ENCODE measurements around the gene ADRA2A.

Gene ADRA2A

DNA sequence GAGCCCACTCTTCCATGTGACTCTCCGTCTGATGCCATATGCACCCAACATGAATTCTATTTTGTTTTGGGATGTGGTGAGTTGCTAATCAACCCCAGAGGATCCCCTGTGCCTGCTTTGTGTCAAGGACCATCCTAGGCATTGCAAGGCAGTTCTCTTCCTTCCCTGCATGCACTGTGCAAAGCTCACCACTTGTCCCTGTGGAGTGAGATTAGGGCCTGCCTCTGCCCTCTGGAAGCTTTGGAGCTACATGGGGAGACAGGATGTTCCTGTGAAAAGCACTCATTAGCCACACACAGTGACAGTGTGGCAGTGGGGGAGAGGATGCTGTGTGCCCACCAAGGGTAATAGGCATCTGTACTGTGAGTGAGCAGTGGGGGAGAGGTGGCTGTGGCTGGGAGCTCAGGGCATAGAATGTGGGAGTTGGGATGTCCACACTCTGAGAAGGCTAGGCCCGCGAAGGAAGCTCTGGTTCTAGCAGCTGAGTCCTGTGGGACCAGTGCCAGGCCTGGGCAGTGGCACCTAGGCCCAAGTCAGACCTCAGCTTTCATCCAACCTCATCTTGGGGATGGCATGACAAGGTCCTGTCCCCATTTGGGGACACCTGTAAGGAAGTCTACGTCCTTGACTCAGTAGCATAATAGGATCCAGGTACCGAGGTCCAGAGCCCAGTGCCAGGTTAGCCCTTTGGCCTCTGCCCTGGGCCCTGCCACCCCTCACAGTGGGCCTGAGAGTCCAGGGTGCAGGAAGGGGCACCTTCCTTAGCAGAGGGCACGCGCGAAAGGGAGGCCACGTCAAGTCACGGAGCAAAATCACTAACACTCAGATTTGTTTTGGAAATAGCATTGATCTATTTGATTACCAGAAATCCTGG, 6.6 kb downstream of the ADRA2A start:
- no peak for DNase-seq

DNA sequence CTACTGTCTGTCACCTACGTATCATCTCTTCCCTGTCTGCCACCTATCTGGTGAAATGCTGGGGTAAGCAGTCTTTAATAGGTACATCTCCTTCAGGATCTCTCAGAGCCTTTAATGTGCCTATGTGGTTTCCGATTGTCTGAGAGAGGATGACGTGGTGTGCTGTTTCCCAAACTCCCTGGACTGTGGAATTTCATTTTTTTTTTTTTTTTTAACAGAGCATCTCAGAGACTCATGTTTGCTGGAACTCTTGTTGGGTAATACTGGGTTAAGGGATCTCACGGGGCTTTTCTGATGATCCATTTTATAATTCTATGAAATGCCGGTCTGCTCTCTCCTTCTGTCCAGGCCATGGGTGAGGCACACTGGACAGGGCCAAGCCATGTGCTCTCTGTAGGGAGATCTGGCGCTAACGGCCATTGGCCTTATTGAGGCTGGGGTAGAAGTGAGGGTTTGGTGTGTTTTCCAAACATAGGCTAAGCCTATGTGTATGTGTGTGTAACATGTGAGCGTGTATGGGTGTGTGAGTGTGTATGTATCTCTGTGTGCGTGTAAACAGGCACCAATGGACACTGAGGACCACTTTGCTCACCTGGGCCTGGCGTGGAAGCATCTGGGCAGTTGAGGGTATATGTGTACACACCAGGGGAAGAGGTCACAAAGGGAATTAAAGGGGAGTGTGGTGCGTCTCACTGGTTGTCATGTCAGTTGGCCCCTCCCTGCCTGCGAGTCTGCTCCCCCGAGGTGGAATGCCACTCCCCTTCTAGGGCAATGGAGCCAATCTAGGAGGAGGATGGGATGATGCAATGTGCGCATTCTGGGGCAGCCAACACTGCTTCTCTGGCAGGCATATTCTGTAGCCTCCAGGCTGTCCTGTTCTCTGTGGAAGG, 7.8 kb downstream of the ADRA2A start:
- no peak for DNase-seq

DNA sequence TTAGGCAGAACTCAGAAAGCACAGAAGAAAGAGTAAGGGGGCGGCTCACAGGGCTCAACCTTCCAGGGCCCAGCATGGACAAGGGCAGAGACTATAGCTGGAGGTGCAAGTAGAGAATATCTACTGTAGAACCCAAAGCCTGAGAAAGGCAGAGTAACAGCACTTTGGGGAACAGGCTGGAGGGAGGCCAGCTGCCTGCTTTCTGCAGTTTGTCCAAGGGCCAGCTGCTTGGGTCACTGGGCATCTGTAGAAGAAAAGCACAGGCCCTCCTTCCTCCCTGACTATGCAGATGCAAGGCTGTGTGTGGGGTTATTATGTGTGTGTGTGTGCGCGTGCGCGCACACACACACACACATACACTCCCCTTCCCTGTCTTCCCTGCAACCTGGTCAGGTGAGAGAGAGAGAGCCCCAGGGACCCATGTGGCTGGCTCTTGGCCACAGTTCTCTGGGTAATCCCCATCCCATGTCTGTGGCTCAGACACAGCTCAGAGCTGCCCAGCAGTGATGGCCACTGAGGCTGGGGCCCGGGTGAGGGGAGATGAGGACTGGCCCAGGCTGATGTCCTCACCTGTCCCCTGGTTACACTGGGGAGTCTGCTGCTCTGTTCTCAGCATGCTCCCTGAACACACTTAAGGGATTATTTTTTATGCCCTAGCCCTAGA, 9.0 kb downstream of the ADRA2A start:
- DNase-seq, result no peak

DNA sequence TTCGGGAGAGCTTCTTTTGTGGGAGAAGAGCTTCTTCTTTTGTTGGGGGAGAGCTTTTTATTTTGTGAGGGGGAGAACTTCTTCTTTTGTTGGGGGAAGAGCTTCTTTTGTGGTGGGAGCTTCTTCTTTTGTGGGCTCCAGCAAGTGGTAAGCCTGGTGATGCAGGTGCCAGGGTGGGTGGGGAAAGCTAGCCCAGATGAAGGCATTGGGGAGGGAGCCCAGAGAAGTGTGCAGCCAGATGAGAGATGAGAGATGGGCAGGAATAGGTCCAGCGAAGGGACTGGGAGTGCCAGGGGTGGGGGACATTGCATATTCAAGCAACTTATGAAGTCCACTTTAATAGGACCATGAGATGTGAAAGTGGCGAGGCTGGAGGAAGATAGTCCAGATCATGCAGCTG, 9.7 kb downstream of the ADRA2A start:
- no peak for DNase-seq

DNA sequence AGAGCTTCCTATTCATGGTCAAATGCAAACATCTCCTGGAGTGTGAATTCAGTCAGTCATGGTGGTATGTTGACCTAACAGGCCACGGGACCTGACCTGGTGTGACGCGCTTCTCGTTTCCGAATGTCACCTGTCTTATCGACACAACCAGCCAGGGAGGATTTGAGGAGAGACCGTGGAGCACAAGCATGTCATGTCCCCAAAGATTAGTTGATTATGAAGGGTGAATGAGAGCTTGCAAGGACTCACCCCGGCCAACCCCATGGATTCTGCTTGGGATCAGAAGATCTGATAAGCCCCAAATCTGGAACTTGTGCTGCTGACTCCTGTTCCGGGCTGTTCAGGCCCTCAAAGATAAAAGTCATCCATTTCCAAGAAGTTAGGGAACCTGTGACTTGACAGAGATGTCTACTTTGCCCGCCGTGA, 10.5 kb downstream of the ADRA2A start:
- no peak for DNase-seq

DNA sequence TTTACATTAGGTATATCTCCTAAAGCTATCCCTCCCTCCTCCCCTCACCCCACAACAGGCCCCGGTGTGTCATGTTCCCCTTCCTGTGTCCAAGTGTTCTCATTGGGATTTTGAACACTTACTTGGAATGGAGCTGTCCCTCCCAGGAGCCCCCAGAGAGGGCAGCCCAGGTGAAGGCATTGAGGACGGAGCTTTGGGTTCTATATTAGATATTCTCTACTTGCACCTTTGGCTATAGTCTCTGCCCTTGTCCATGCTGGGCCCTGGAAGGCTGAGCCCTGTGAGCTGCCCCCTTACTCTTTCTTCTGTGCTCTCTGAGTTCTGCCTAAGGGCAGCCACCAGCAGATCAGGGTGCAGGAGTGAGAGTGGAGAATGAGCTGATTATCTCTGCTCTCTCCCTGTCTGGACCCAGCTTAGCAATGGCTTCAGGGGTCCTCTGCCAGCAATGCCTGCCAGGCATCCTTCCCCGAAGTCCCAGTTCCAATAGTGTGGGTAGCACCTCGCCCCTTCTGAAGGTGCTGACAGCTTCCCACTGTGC, 11.2 kb downstream of the ADRA2A start:
- no peak for DNase-seq

DNA sequence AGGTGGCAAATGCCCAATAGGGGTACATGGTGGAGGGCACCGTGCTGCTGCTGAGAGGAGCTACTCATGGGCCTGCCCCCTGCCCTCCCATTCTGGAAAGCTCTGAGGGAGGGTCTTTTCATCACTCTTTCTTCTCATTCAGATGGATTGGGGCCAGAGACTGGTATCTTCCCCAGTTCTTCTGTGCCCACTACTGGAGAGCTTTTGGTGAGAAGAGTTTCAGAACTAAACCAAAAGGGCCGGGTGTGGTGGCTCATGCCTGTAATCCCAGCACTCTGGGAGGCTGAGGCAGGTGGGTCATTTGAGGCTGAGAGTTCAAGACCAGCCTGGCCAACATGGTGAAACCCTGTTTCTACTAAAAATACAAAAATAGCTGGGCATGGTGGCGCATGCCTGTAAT, 12.5 kb downstream of the ADRA2A start:
- no peak for DNase-seq

DNA sequence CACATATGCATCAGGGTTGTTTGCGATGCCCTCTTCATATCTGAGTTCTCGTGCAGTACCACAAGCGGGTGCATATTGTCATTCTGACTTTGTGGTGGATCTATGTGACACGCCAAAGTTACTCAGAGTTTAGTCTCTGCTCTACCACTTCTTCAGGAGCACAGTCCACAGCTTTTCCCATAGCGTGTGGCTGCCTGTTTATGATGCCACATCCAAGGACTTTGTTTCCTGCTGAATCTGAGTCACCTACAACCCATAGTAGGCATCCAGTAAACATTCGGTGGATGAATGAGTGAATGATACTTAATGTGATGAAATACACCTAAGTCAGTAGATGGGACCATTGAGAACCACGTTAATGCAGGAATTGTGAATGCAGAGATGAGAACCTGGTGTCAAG, 15.0 kb downstream of the ADRA2A start:
- DNase-seq, result no peak

DNA sequence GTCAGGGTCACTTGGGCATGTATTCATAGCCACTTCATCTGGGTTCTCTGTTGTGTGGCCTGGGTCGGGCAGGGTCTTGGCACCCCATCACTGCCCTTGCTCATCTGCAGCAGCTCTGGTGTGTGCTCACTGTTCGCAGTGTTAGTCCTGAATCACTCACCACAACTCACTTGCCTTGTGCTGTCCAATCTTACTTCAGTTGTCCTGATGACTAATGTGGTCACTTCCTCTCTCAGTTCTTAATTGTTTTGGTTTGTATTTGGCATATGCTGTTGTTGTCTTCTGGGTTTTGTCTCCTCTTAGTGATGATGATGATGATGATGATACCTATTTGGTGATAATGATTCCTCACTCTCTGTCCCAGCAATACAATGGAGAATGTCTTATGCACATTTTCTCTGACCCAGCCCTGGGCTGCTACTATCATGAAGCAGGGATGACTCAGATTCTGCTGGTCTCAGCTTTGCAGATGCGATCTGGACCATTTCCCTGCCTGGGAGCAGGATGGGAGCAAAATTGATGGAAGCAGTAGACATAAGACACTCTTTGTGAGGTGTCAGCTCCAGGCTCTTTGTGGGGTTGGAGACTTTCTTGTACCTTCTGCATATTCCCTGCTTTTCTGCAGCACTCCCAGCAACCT, 17.0 kb downstream of the ADRA2A start:
- no peak for DNase-seq

DNA sequence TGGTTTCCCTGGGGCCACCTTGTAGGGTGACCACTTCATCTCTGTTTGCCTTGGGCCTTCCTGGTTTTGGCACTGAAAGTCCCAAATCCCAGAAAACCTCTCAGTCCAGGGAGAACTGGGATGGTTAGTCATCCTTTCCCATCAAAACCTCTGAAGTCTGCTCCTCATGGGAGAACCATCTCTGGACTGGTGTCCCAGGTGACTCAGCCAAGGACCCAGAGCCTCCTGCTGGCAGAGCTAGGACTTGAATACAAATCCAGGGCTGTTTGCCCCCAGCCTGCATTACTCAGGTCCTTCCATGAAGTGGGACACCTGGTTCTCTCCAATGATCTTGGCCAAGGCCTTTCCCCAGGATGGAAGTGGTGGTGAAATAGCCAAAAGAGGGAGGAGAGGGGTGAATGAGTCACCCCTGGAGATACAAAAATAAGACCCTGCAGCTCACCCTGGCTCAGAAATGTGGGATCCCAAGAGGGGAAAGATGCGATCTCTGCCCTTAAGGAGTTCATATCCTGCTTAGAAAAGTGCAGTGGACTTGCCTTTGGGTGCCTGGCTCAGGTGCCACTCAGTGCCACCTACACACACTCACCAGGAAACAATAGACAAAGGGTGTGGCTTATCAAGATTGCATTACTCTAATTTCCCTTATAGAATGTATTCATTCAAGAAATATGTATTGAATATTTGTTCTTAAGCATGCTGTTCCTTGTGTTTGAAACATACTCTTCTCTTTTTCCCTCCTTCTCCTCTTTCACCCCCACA, 22.0 kb downstream of the ADRA2A start:
- DNase-seq, result no peak

DNA sequence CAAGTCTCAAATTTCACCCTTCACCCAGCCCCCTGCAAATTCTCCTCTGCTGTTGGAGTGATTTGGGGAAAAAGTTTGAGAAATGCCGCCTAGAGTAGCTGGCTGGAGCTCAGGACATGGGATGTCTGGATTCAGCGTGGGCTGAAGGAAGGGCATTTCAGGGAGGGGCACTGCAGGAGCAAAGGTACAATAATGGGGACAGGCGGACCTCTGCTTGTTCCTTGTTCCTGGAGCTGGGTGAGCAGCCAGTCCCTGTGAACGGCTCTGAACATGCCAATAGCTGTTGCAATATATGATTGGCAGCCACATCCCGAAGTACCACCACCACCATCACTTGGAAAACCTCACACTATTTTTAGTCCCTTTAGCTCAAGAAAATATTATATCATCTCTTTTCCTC, 23.4 kb downstream of the ADRA2A start:
- DNase-seq, result no peak

DNA sequence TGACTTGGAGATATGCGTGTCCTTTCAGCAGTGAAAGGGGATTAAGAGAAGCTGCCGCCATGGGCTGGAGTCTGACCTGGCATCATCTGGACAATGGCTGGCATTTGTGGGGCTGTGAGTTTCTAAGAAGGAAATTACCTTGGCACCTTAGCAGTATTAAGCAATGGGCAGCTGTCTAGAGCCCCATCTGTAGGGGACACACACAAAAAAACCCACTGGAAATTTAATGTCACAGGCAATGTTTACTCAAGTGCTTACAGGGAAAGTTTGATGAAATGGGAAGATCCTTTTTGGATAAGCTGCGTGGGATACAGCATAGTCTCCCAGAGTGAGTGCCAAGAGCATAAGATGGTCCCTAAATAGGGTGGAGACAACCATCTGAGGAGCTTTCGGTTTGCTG, 25.0 kb downstream of the ADRA2A start:
- DNase-seq, result no peak

DNA sequence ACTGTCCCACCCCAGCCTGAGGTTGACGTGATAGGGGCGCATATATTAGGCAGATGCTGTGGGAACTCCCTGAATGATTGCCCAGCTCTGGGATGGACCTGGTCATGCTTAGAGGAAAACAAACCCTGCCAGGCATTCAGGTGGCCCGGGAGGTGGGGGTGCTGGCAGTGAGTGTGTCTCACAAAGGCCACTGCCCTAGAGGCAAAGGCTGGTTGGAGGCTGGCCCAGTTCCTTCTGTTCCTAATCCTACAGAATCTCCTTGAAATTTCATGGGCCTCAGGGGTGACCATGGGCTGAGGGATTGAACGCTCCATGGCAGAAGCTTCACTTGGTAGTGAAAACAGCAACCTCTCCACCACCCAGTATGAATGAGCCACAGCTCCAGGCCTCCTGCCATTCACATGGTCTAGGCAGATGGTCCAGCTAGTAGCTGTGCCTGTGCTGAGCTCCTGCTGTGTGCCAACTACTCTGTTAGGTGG, 25.6 kb downstream of the ADRA2A start:
- DNase-seq, result no peak

DNA sequence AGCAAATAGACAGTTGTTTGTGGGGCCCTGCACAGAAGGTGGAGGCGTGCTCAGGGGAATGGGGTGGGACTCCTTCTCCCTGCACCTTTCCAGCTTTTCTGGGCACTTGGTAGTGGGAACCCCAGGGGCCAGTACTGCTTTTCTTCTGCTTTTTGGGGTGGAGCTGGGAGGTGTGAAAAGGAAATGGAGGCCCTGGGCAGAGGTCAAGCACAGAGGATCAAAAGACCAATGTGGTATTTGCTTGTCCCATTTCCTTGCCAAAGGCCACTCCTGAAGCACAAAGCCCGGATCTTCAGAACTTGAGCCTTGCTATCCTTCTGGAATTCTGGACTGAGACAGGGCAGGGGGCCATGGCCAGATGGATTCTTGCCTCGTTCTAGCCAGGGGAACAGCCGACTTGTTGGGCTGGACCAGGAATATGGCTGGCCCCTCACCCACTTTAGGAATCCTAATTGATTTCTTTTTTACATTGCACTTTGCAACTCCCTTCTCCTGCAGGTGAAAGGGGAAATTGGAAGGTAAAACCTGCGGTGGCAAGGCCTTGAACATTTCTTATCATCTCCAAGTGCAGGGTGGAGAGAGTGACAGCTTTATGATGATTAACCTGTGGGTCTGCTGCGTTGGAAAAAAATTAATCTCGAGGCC, 26.5 kb downstream of the ADRA2A start:
- DNase-seq, result no peak

DNA sequence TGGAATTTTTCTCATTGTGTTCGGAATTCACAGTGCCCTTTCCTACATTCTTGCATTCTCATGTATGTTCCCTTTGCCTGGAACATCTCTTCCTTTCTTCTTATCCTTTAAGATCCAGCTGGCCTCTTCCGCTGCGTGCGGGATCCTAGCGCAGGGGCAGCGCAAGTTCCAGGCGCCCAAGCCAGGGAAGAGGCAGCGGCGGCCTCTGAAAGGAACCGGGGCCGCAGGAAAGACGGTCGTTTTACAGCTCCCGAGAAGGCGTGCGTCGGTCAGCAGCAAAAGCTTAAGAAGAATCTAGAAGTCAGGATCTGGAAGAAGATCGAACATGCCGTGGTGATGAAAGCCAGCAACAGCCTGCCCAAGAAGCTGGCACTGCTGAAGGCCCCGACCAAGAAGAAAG, 28.0 kb downstream of the ADRA2A start:
- DNase-seq, result no peak

DNA sequence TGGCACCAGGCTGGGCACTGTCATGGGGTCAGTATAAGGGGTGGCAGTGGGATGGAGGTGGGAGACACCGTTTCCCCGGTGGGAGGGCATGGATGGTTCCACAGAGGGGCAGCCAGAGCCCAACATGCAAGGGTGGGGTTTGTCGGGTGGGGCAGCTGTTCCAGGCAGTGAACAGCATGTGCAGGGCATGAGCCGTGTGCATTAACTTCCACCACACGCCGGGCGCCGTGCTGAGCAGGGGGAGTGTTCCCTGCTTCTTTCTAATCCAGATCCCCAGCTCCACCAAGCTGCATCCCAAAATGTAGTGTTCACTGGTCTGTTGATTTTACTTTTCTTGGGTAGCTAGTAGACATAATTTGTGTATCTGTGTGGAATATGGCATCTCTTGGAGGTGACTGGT, 29.3 kb downstream of the ADRA2A start:
- no peak for DNase-seq

DNA sequence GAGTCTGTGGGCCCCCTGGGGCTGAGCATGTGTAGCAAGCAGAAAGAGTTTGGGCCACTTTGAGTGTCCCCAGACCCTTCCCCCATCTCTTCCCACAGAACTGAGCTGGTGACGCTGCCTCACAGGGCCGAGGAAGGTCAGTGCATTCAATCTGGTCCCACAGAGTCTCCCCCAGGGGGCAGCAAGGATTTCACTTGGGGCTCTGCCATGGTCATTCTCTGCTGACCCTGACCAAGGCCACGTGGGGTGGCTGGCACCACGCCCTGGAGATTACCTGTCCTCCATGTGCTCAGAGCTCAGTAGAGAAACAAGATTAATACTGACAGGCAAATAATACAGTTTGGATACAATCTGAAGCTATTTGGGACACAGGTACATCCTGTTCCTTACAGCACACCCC, 30.2 kb downstream of the ADRA2A start:
- DNase-seq, result no peak

DNA sequence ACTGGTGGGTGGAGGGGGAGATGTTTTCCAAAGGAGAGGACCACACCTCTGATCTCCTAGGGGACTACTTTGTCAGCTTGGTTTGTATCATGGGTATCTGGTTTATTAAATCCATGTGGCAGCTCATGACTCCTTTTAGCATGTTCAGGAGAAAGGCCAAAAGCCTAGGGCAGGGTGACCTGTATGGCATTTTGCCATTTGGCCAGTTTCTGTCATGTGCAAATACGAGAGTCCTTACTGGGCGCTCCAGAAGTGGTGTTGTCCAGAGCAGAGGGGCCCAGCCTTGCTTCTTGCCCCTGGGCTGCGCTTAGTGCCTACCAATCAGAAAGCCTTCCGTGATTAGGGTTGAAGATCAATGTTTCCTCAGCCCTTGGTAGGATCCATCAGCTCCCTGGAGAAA, 31.0 kb downstream of the ADRA2A start:
- no peak for DNase-seq

DNA sequence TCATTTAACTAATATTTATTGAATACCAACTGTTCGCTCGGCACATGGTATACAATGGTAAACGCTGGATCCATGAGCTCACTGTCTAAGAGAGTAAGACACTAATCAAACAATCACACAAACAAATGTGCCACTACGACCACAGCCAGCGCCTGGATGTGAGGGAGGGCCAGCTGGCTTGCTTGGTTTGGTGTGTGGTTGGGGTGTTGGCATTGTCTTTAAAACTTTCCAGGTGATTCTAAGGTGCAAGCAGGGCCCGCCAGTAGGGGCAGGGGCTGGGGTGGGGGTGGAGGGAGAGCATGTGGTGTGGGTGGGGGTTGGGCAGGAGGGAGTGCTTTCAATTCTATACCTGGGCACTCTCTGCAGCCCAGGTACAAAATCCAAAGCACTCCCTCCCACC, 31.6 kb downstream of the ADRA2A start:
- no peak for DNase-seq

DNA sequence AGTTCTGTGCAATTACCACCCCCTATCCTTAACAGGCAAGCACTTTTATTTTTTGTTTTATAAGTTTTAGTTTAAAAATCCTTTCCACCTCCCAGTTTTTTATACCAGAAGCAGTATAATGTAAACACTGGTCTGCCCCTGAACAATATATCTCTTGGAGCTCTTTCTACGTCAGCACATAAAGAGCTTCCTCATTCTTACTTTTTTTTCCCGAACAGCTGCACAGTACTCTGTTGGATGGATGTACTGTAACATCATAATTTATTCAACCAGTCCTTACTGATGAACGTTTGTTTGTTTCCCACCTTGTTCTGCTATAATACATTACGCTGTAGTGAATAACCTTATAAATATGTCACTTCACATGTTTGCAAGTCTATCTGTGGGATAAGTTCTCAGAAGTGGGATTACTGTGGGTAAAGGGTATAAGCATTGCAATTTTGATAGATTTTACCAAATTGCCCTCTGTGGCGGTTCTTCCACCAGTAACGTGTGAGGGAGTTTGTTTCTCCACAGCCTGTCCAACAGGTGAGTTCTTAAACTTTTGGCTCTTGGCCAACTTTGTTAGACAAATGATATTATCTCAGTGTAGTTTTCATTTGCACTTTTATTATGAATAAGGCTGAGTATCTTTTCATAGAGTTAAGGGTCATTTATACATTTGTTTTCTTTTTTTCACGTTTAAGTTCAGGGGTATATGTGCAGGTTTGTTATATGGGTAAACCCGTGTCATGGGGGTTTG, 32.8 kb downstream of the ADRA2A start:
- no peak for DNase-seq

DNA sequence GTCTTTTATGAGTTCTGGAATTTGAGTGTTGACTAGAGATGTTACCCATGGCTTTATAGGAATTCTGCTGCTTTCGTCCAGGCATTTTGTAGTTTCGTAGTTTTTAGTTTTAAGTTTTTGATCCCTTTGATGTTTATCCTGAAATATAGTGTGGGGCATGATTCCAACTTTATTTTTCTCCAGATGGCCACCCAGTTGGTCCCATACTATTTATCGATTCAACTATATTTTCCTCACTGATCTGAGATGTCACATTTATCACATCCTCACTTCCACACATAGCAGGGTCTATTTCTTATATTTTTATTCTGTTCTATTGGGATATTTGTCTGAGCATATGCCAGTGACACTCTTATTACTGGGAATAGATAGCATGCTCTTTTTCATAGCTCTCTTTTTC, 33.9 kb downstream of the ADRA2A start:
- DNase-seq, result no peak
